Umbilical cord (tissue), 2 donors: Measurements from ENCODE around the gene AP3B1. TPM values are rescaled to one million over a fixed set of nuclear protein-coding genes. Genes with fewer than 3 reads are reported as not detected.

ENCODE experiments used
- DNase-seq: peaks from one replicate; pipeline ENCODE4 v3.0.0-alpha.2; 2015; ENCODE audit warnings: low spot score
- total RNA-seq: library from RNA; depleted of rRNA; stranded (reverse); fragments of >200 nt; gene quantifications from one replicate; pipeline ENCODE4 v1.2.3, GENCODE V29; 2014; ENCODE audit warnings: low replicate concordance; ENCODE audit not compliant: insufficient read depth

AP3B1 gene
- 60.9 TPM for total RNA-seq

- DNase-seq, result peak; percentile 99
Measured at GRCh38 chr5:78294248-78295034, at the start of gene AP3B1. TSS of gene AP3B1 (minus strand) at chr5:78294698. CDS start at chr5:78294579, 119 bp downstream.

GRCh38 chr5:78341440-78341839 is 46.9 kb upstream of the AP3B1 start:
- no peak for DNase-seq

GRCh38 chr5:78339617-78340436 is 45.3 kb upstream of the AP3B1 start:
- DNase-seq, result no peak

GRCh38 chr5:78336698-78337097 is 42.2 kb upstream of the AP3B1 start:
- no peak for DNase-seq

GRCh38 chr5:78335976-78336375 is 41.5 kb upstream of the AP3B1 start:
- DNase-seq, result no peak

- no peak for DNase-seq
Measured at GRCh38 chr5:78334811-78335210, 40.3 kb upstream of the AP3B1 start.

- no peak for DNase-seq
Measured at GRCh38 chr5:78331523-78332080, 37.1 kb upstream of the AP3B1 start.

- DNase-seq, result no peak
Measured at GRCh38 chr5:78328585-78329173, 34.2 kb upstream of the AP3B1 start.

GRCh38 chr5:78327761-78328510 is 33.4 kb upstream of the AP3B1 start:
- DNase-seq, result no peak

GRCh38 chr5:78326930-78327329 is 32.4 kb upstream of the AP3B1 start:
- DNase-seq, result no peak

- no peak for DNase-seq
Measured at GRCh38 chr5:78323241-78323640, 28.7 kb upstream of the AP3B1 start.

- peak; percentile 14 for DNase-seq
Measured at GRCh38 chr5:78320401-78320800, 25.9 kb upstream of the AP3B1 start.

GRCh38 chr5:78318337-78318736 is 23.8 kb upstream of the AP3B1 start:
- no peak for DNase-seq

GRCh38 chr5:78317515-78317914 is 23.0 kb upstream of the AP3B1 start:
- no peak for DNase-seq

GRCh38 chr5:78308703-78309102 is 14.2 kb upstream of the AP3B1 start:
- DNase-seq, result no peak

GRCh38 chr5:78300464-78301045 is 6.1 kb upstream of the AP3B1 start:
- no peak for DNase-seq

- peak; percentile 7 for DNase-seq
Measured at GRCh38 chr5:78295035-78295961, 800 bp upstream of the AP3B1 start.

GRCh38 chr5:78293851-78294247 is 649 bp downstream of the AP3B1 start:
- DNase-seq, result peak; percentile 26

GRCh38 chr5:78291687-78292086 is 2.8 kb downstream of the AP3B1 start:
- DNase-seq, result no peak

GRCh38 chr5:78289911-78290310 is 4.6 kb downstream of the AP3B1 start:
- DNase-seq, result no peak
